ENCODE results near the gene NARS2.

NARS2 gene

GRCh38 chr11:78497293-78497692 lies 77.4 kb downstream of the NARS2 start:
- TF ChIP-seq, protein P1, sequence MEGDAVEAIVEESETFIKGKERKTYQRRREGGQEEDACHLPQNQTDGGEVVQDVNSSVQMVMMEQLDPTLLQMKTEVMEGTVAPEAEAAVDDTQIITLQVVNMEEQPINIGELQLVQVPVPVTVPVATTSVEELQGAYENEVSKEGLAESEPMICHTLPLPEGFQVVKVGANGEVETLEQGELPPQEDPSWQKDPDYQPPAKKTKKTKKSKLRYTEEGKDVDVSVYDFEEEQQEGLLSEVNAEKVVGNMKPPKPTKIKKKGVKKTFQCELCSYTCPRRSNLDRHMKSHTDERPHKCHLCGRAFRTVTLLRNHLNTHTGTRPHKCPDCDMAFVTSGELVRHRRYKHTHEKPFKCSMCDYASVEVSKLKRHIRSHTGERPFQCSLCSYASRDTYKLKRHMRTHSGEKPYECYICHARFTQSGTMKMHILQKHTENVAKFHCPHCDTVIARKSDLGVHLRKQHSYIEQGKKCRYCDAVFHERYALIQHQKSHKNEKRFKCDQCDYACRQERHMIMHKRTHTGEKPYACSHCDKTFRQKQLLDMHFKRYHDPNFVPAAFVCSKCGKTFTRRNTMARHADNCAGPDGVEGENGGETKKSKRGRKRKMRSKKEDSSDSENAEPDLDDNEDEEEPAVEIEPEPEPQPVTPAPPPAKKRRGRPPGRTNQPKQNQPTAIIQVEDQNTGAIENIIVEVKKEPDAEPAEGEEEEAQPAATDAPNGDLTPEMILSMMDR (IDR thresholded peaks at IDR 0.05; ENCODE audit: low read depth, low read length) = no peak
- no peak overlapping the region for H3K4me3 ChIP-seq (replicated peaks in 1 of 2; ENCODE audit: low read depth in 2 of 2, low read length in 2 of 2)
- no peak for DNase-seq (ENCODE audit: low read depth in 2 of 2)

DNA sequence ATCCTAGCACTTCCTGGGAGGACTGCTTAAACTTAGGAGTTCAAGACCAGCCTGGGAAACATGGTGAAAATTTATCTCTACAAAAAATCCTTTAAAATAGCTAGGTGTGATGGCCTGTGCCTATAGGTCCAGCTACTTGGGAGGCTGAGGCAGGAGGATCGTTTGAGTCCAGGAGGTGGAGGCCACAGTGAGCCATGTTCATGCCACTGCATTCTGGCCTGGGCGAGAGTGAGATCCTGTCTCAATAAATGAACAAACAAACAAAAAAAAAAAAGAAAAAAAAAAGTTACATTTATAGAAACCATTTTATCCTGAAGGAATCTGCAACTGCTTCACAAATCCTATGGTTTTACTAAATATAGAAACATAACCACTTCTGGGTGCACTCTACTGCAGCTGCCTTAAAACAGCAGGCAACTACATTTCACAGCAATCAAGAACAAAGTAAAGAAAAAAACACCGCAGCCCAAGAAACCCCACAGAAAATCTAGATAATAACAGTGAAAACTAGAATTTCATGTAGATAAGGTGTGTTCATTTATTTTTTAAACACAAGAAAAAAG lies 81.2 kb downstream of the NARS2 start:
- TF ChIP-seq, protein P1 (IDR thresholded peaks at IDR 0.05; ENCODE audit: low read depth, low read length) = no peak
- H3K4me3 ChIP-seq (replicated peaks in 1 of 2; ENCODE audit: low read depth in 2 of 2, low read length in 2 of 2) = no peak overlapping the region
- DNase-seq (ENCODE audit: low read depth in 2 of 2) = no peak

- no peak overlapping the region for H3K4me3 ChIP-seq (replicated peaks in 1 of 2; ENCODE audit: low read depth in 2 of 2, low read length in 2 of 2)
- TF ChIP-seq, protein P1 (IDR thresholded peaks at IDR 0.05; ENCODE audit: low read depth, low read length) = no peak
- no peak for DNase-seq (ENCODE audit: low read depth in 2 of 2)
These were observed 81.7 kb downstream of the NARS2 start for GRCh38 chr11:78492973-78493372.

- TF ChIP-seq, protein P1 (IDR thresholded peaks at IDR 0.05; ENCODE audit: low read depth, low read length) = no peak
- no peak for DNase-seq (ENCODE audit: low read depth in 2 of 2)
- no peak overlapping the region for H3K4me3 ChIP-seq (replicated peaks in 1 of 2; ENCODE audit: low read depth in 2 of 2, low read length in 2 of 2)
These were observed 85.5 kb downstream of the NARS2 start for GRCh38 chr11:78489184-78489583.

GRCh38 chr11:78478536-78478935 lies 96.1 kb downstream of the NARS2 start:
- DNase-seq (ENCODE audit: low read depth in 2 of 2) = no peak
- no peak overlapping the region for H3K4me3 ChIP-seq (replicated peaks in 1 of 2; ENCODE audit: low read depth in 2 of 2, low read length in 2 of 2)
- TF ChIP-seq, protein P1 (IDR thresholded peaks at IDR 0.05; ENCODE audit: low read depth, low read length) = no peak

GRCh38 chr11:78476066-78476465 lies 98.6 kb downstream of the NARS2 start:
- TF ChIP-seq, protein P1 (IDR thresholded peaks at IDR 0.05; ENCODE audit: low read depth, low read length) = no peak
- no peak overlapping the region for H3K4me3 ChIP-seq (replicated peaks in 1 of 2; ENCODE audit: low read depth in 2 of 2, low read length in 2 of 2)
- DNase-seq (ENCODE audit: low read depth in 2 of 2) = peak in 1 of 2 donors; percentile 3

GRCh38 chr11:78474451-78474850 lies 100.2 kb downstream of the NARS2 start:
- no peak for DNase-seq (ENCODE audit: low read depth in 2 of 2)
- TF ChIP-seq, protein P1 (IDR thresholded peaks at IDR 0.05; ENCODE audit: low read depth, low read length) = no peak
- no peak overlapping the region for H3K4me3 ChIP-seq (replicated peaks in 1 of 2; ENCODE audit: low read depth in 2 of 2, low read length in 2 of 2)

Data from cardiac fibroblast (primary cell).